ENCODE results near the gene PCARE.

PCARE gene

GRCh38 chr2:29062371-29062770, 12.0 kb downstream of the PCARE start:
- no peak for DNase-seq

GRCh38 chr2:29061616-29062015, 12.7 kb downstream of the PCARE start:
- no peak for DNase-seq

GRCh38 chr2:29061176-29061575, 13.1 kb downstream of the PCARE start:
- DNase-seq = no peak

- DNase-seq = no peak
Observed at GRCh38 chr2:29060441-29060840, 13.9 kb downstream of the PCARE start.

GRCh38 chr2:29059624-29060023, 14.7 kb downstream of the PCARE start:
- DNase-seq = no peak

GRCh38 chr2:29057006-29057405, 17.3 kb downstream of the PCARE start:
- no peak for DNase-seq

GRCh38 chr2:29056452-29056851, 17.9 kb downstream of the PCARE start:
- DNase-seq = no peak

GRCh38 chr2:29055601-29056000, 18.7 kb downstream of the PCARE start:
- DNase-seq = no peak

GRCh38 chr2:29054430-29054829, 19.9 kb downstream of the PCARE start:
- no peak for DNase-seq

- DNase-seq = no peak
Observed at GRCh38 chr2:29053670-29054400, 20.5 kb downstream of the PCARE start.

GRCh38 chr2:29053223-29053622, 21.1 kb downstream of the PCARE start:
- no peak for DNase-seq

GRCh38 chr2:29052807-29053206, 21.5 kb downstream of the PCARE start:
- DNase-seq = no peak

- no peak for DNase-seq
Observed at GRCh38 chr2:29051730-29052129, 22.6 kb downstream of the PCARE start.

GRCh38 chr2:29050591-29050990, 23.7 kb downstream of the PCARE start:
- DNase-seq = no peak

- no peak for DNase-seq
Observed at GRCh38 chr2:29047083-29047845, 27.1 kb downstream of the PCARE start.

GRCh38 chr2:29046321-29046720, 28.0 kb downstream of the PCARE start:
- no peak for DNase-seq

- no peak for DNase-seq
Observed at GRCh38 chr2:29044459-29044858, 29.9 kb downstream of the PCARE start.

GRCh38 chr2:29042561-29043075, 31.7 kb downstream of the PCARE start:
- DNase-seq = no peak

GRCh38 chr2:29041161-29041660, 33.1 kb downstream of the PCARE start:
- DNase-seq = no peak

- no peak for DNase-seq
Observed at GRCh38 chr2:29040552-29040951, 33.8 kb downstream of the PCARE start.

GRCh38 chr2:29039718-29040480, 34.4 kb downstream of the PCARE start:
- no peak for DNase-seq

- DNase-seq = no peak
Observed at GRCh38 chr2:29035016-29035745, 39.1 kb downstream of the PCARE start.

- DNase-seq = no peak
Observed at GRCh38 chr2:29033656-29034055, 40.7 kb downstream of the PCARE start.
